ENCODE data around the gene CAMTA1. TPM values are rescaled to one million over a fixed set of nuclear protein-coding genes. Genes with fewer than 3 reads are reported as not detected.

Gene CAMTA1
- total RNA-seq, 1 donor from 2014 or later = 99.0 TPM

DNA sequence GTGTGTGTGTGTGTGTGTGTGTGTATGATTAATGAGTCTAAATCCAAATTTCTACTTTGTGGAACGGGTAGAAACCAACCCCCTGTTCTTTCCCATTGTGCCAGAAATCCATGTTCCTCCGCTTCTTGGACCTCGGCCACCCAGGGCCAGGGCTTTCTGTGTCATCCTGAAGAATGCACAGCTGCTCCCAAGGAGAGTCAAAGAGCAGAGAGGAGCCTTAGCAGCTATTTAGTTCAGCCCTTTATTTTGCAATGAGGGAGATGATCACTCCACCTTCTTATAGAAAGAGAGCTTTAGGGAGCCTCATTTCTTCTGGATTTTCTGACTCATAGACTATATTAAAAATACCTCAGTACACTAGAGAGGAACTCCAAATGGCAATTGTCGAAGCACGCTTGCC, 496.6 kb downstream of the CAMTA1 start:
- Mint-ChIP-seq H3K4me1 (ENCODE audit: low read depth) (no peaks in the 10 kb centered on the region), H3K36me3 (ENCODE audit: insufficient read depth) (no peaks in the 10 kb centered on the region), H3K27me3 (peaks cover 16% of the 10 kb centered on the region), H3K27ac (no peak overlapping the region), H3K9me3 (ENCODE audit: low read depth) (peaks cover 6% of the 10 kb centered on the region), H3K4me3 (ENCODE audit: low read depth) (no peak overlapping the region)
- TF ChIP-seq, protein P1, sequence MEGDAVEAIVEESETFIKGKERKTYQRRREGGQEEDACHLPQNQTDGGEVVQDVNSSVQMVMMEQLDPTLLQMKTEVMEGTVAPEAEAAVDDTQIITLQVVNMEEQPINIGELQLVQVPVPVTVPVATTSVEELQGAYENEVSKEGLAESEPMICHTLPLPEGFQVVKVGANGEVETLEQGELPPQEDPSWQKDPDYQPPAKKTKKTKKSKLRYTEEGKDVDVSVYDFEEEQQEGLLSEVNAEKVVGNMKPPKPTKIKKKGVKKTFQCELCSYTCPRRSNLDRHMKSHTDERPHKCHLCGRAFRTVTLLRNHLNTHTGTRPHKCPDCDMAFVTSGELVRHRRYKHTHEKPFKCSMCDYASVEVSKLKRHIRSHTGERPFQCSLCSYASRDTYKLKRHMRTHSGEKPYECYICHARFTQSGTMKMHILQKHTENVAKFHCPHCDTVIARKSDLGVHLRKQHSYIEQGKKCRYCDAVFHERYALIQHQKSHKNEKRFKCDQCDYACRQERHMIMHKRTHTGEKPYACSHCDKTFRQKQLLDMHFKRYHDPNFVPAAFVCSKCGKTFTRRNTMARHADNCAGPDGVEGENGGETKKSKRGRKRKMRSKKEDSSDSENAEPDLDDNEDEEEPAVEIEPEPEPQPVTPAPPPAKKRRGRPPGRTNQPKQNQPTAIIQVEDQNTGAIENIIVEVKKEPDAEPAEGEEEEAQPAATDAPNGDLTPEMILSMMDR (IDR thresholded peaks at IDR 0.05; ENCODE audit: unreplicated experiment) = no peak
- DNase-seq (ENCODE audit: low spot score, unreplicated experiment) = no peak

DNA sequence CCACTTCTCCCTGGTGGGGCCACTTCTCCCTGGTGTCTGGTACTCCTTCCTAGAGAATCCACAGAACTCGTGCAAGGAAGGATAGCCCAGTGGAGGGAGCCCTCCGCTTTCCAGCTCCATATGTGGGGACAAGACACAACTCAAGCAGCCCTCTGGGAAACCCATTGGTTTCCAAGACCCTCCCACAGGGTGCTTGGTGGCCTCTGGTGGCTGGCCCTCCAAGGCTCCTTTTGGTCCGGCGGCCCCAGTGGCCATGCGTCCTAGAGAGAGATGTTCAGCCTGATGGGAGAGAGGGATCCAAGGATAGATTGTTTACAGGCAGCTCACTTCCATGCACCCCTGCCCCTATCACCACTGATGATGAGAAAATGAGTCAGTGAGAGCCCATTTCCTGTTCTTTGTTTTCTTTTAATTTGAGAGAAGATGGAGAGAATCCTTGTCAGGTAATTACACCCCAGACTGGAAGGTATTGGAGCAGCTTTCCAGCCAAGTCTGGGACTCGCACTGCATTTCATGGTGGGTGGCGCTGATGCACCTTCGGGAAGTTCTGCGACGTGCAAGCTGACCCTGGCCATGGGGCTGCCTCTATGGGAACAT, 499.7 kb downstream of the CAMTA1 start:
- TF ChIP-seq, protein P1 (IDR thresholded peaks at IDR 0.05; ENCODE audit: unreplicated experiment) = no peak
- DNase-seq (ENCODE audit: low spot score, unreplicated experiment) = no peak
- Mint-ChIP-seq H3K4me1 (ENCODE audit: low read depth) (no peaks in the 10 kb centered on the region), H3K27me3 (peaks cover 23% of the 10 kb centered on the region), H3K9me3 (ENCODE audit: low read depth) (no peaks in the 10 kb centered on the region), H3K36me3 (ENCODE audit: insufficient read depth) (no peaks in the 10 kb centered on the region), H3K4me3 (ENCODE audit: low read depth) (no peak overlapping the region), H3K27ac (no peak overlapping the region)

DNA sequence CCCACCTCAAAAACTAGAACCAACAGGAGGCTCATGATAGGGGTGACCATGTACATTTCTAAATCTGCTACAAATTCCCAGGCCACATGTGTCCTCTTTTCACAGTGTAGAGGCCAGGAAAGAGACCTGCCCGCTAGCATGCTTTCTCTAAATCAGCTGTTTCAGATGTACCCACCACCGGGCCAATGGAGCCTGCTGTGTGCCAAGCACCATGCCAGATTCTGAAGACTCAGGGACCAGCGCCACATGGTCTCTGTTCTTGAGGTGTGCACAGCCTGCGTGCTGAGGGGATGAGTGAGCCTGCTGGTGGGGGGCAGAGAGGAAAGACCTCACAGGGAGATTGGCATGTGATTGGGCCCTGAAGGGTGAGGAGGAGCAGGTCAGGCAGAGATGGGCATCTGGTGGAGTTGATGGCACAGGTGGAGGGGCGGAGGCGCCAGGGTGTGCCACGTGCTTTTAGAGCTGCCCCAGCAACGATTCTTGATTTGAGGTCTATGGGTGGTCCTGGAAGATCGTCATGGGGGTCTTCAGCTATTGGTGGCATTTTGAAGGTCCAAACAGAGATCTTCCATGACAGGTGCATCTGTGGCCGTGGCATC, 500.7 kb downstream of the CAMTA1 start:
- no peaks in the 10 kb centered on the region for H3K4me1 Mint-ChIP-seq (ENCODE audit: low read depth)
- no peak for DNase-seq (ENCODE audit: low spot score, unreplicated experiment)

DNA sequence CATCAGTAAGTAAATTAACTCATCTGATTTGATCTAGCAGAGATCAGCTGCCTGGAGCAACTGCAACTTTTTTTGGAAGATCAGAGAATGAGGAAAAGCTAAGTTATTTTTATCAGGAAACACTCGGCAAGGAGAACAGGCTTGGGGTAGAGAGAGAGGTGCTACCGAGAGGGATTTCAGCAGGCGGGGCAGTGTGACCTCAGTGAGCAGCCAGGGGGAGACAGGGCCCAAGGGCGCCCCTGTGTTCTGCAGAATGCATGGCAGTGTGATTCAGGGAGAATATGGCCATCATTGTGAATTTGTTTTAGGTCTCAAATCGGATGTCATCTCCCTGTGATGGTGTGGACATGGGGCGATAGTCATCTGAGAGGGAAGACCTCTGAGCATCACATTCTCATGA, 501.8 kb downstream of the CAMTA1 start:
- no peak for DNase-seq (ENCODE audit: low spot score, unreplicated experiment)
- TF ChIP-seq, protein P1 (IDR thresholded peaks at IDR 0.05; ENCODE audit: unreplicated experiment) = no peak
- H3K9me3 Mint-ChIP-seq (ENCODE audit: low read depth) = no peaks in the 10 kb centered on the region
- H3K27me3 Mint-ChIP-seq = peaks cover 23% of the 10 kb centered on the region
- H3K36me3 Mint-ChIP-seq (ENCODE audit: insufficient read depth) = no peaks in the 10 kb centered on the region
- H3K4me1 Mint-ChIP-seq (ENCODE audit: low read depth) = no peaks in the 10 kb centered on the region
- no peak overlapping the region for H3K27ac Mint-ChIP-seq
- no peak overlapping the region for H3K4me3 Mint-ChIP-seq (ENCODE audit: low read depth)

More for the DNA sequence above, 500.7 kb downstream of the CAMTA1 start:
- Mint-ChIP-seq H3K36me3 (ENCODE audit: insufficient read depth) (no peaks in the 10 kb centered on the region), H3K9me3 (ENCODE audit: low read depth) (no peaks in the 10 kb centered on the region), H3K27ac (no peak overlapping the region), H3K27me3 (peaks cover 23% of the 10 kb centered on the region), H3K4me3 (ENCODE audit: low read depth) (no peak overlapping the region)
- TF ChIP-seq, protein P1 (IDR thresholded peaks at IDR 0.05; ENCODE audit: unreplicated experiment) = no peak

DNA sequence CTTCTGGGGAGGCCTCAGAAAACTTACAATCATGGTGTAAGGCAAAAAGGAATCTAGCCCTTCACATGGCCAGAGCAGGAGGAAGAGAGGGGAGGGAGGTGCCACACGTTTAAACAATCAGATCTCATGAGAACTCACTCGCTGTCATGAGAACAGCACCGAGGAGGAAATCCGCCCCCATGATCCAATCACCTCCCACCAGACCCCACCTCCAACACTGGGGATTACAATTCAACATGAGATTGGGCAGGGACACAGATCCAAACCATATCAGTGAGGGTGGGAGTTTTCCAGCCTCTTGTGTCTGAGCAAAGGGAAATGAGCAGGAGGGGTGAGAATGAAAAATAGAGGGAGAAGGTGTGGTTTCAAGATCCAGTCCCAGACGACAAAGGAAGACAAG, 503.7 kb downstream of the CAMTA1 start:
- H3K27me3 Mint-ChIP-seq = peaks cover 31% of the 10 kb centered on the region
- no peak for DNase-seq (ENCODE audit: low spot score, unreplicated experiment)
- no peaks in the 10 kb centered on the region for H3K36me3 Mint-ChIP-seq (ENCODE audit: insufficient read depth)
- TF ChIP-seq, protein P1 (IDR thresholded peaks at IDR 0.05; ENCODE audit: unreplicated experiment) = no peak
- no peaks in the 10 kb centered on the region for H3K4me1 Mint-ChIP-seq (ENCODE audit: low read depth)
- H3K9me3 Mint-ChIP-seq (ENCODE audit: low read depth) = no peaks in the 10 kb centered on the region
- H3K27ac Mint-ChIP-seq = no peak overlapping the region
- H3K4me3 Mint-ChIP-seq (ENCODE audit: low read depth) = no peak overlapping the region

All from progenitor cell of endocrine pancreas (in vitro differentiated cells).